Measurements from ENCODE around the gene DNAJC24. TPM values are rescaled to one million over a fixed set of nuclear protein-coding genes. Genes with fewer than 3 reads are reported as not detected.

Gene DNAJC24
- total and polyA plus RNA-seq, 9 of the 15 experiments (the other 6 are each of a cell fraction or from before 2014, with no cell fraction given): 12.2 to 31.9 (median 16.9) TPM

GRCh38 chr11:31328697-31329096 lies 41.0 kb upstream of the DNAJC24 start (continued):
- TF ChIP-seq PRDM10 (IDR thresholded peaks at IDR 0.05; ENCODE audit: partially characterized antibody): no peak

- in situ Hi-C loops (cut with MboI): no loop called here
- Histone ChIP-seq H3K27me3 (ENCODE audit: control insufficient read depth in 2 of 2, insufficient read depth in 2 of 2, low read length in 2 of 2) (no peaks in the 10 kb centered on the region), H3K9me1 (ENCODE audit: control insufficient read depth, insufficient read depth, low read length) (no peaks in the 10 kb centered on the region), H3K9ac (ENCODE audit: insufficient read depth in 1 of 2, low read depth in 2 of 2, low read length in 2 of 2) (no peak overlapping the region), H3K4me2 (ENCODE audit: insufficient read depth, low read length) (no peak overlapping the region), H3K27ac (ENCODE audit: extremely low read depth, low read depth, low read length) (no peak overlapping the region), H3K4me1 (replicated peaks in 1 of 2; ENCODE audit: control insufficient read depth in 2 of 2, insufficient read depth in 2 of 2, low read length in 2 of 2) (no peaks in the 10 kb centered on the region), H2AFZ (ENCODE audit: low read depth, low read length) (no peak overlapping the region), H3K36me3 (ENCODE audit: control insufficient read depth, insufficient read depth, low read length) (no peaks in the 10 kb centered on the region), H3K79me2 (ENCODE audit: control insufficient read depth, insufficient read depth, low read length) (no peaks in the 10 kb centered on the region), H3K4me3 (no peak overlapping the region), H3K9me3 (replicated peaks; ENCODE audit: control insufficient read depth, insufficient read depth, low read depth, low read length) (no peaks in the 10 kb centered on the region), H4K20me1 (replicated peaks; ENCODE audit: control insufficient read depth, insufficient read depth, low read length) (no peaks in the 10 kb centered on the region)
- WGBS (ENCODE audit: insufficient coverage, low coverage, missing lambda C conversion rate): 0% methylated on average over 2 of the region's 2 CpGs
- CTCF ChIA-PET (ENCODE audit: low intra/inter-chr PET ratio): interaction anchor here (0.6 kb wide), 1 partner anchor 14 kb away, joined by 3 read pairs; no protein-coding TSS in a partner anchor
- ATAC-seq (no peak), DNase-seq (ENCODE audit: extremely low read depth in 1 of 4, low spot score in 3 of 4) (no peak), FAIRE-seq (no peak)
- no peak for TF ChIP-seq ZNF121 (CRISPR knock-in tag; conservative IDR thresholded peaks at IDR 0.05)
- TF ChIP-seq PREB (CRISPR knock-in tag; IDR thresholded peaks at IDR 0.05): no peak
- no peak for TF ChIP-seq ZNF57 (CRISPR knock-in tag; IDR thresholded peaks at IDR 0.05)
- no peak for TF ChIP-seq HOXB6 (CRISPR knock-in tag; IDR thresholded peaks at IDR 0.05; ENCODE audit: borderline replicate concordance)
- TF ChIP-seq ZBTB43 (CRISPR knock-in tag; IDR thresholded peaks at IDR 0.05): no peak
- no peak for TF ChIP-seq PTBP1 (IDR thresholded peaks at IDR 0.05; ENCODE audit: low read depth, low read length)
- no peak for TF ChIP-seq BCL6 (CRISPR knock-in tag; IDR thresholded peaks at IDR 0.05)
- no peak for TF ChIP-seq ZNF277 (CRISPR knock-in tag; IDR thresholded peaks at IDR 0.05; ENCODE audit: borderline replicate concordance)
- no peak for TF ChIP-seq SNRNP70 (optimal IDR thresholded peaks at IDR 0.05; ENCODE audit: low read depth, low read length)
- no peak for TF ChIP-seq ATF7 (IDR thresholded peaks at IDR 0.05)
- no peak for TF ChIP-seq ZNF274 (IDR thresholded peaks at IDR 0.05; ENCODE audit: borderline replicate concordance, low read depth, low read length)
- no peak for TF ChIP-seq PHF21A (IDR thresholded peaks at IDR 0.05; ENCODE audit: borderline replicate concordance, low read depth)
- intact Hi-C loops (cut with micrococcal nuclease): no loop called here
- BruUV-seq (replicated peaks): no TSS peak
- POLR2A ChIA-PET: no interaction called here
Measured at GRCh38 chr11:31337806-31338205, 31.9 kb upstream of the DNAJC24 start.

Data from K562 (cell line).